Panc1 (cell line): ENCODE measurements around the gene MAPRE2. TPM values are rescaled to one million over a fixed set of nuclear protein-coding genes. Genes with fewer than 3 reads are reported as not detected.

Experiments used
- ATAC-seq: fragments of 200-7000 bp; cut with Tn5 transposase; 2 replicates; pipeline ENCODE4 v1.9.1; 2020; ENCODE audit warnings: mild to moderate bottlenecking, moderate library complexity
- BruUV-seq: library from RNA; stranded (reverse); fragments of 400-500 nt; replicated peaks from 2 replicates; lab custom pipeline; 2021; lab: Mats Ljungman, UMichigan
- CTCF ChIA-PET: fragments of 300-600 bp; sonication (Branson Sonifier 250); formaldehyde crosslinking; loops from one replicate; lab custom pipeline; 2022; ENCODE audit warnings: antibody characterized with exemption; lab: Charles Lee
- POLR2A ChIA-PET: fragments of 300-600 bp; sonication (Branson Sonifier 250); formaldehyde crosslinking; loops from one replicate; lab custom pipeline; 2022; ENCODE audit warnings: antibody characterized with exemption; lab: Charles Lee
- DNase-seq: peaks from one replicate; pipeline ENCODE4 v3.0.0-alpha.2; 2010; ENCODE audit warnings: low read depth, low spot score
- H3K27ac ChIP-seq: 2 replicates; pipeline ENCODE4 v1.5.1; 2011; ENCODE audit warnings: mild to moderate bottlenecking, low read length, inconsistent platforms
- H3K27me3 ChIP-seq: fragments of 200-500 bp; sonication (Bioruptor generic); 2 replicates; pipeline ENCODE4 v1.6.0; 2014; ENCODE audit warnings: low read length, inconsistent platforms; ENCODE audit not compliant: control insufficient read depth, insufficient read depth
- H3K36me3 ChIP-seq: fragments of 200-500 bp; sonication (Bioruptor generic); 2 replicates; pipeline ENCODE4 v1.5.1; 2014; ENCODE audit warnings: inconsistent platforms, mild to moderate bottlenecking, low read length, moderate library complexity; ENCODE audit not compliant: control insufficient read depth, insufficient read depth
- H3K4me1 ChIP-seq: 2 replicates; pipeline ENCODE4 v1.5.1; 2011; ENCODE audit warnings: inconsistent platforms, mild to moderate bottlenecking, low read length, moderate library complexity; ENCODE audit not compliant: control insufficient read depth, insufficient read depth
- H3K4me3 ChIP-seq, 2 experiments: 2 replicates each; pipeline ENCODE4 v1.5.1; 2011 to 2012; ENCODE audit warnings: low read depth in 2 of 2, low read length in 2 of 2, mild to moderate bottlenecking in 2 of 2, inconsistent platforms in 1 of 2, moderate library complexity in 1 of 2
- H3K9me3 ChIP-seq: fragments of 200-500 bp; sonication (Bioruptor generic); 2 replicates; pipeline ENCODE4 v1.5.1; 2014; ENCODE audit warnings: low read depth, mild to moderate bottlenecking, inconsistent platforms, low read length, moderate library complexity; ENCODE audit not compliant: control insufficient read depth, insufficient read depth
- CTCF ChIP-seq: fragments of 450-650 bp; IDR thresholded peaks from 2 replicates; pipeline ENCODE4 v1.5.1; 2017; ENCODE audit warnings: mild to moderate bottlenecking
- POLR2AphosphoS5 ChIP-seq: IDR thresholded peaks from 2 replicates; pipeline ENCODE4 v1.6.1; 2012; ENCODE audit warnings: mild to moderate bottlenecking, low read depth, low read length, moderate library complexity
- REST ChIP-seq, 2 experiments: IDR thresholded peaks; 2 replicates each; pipeline ENCODE4 v1.6.1; 2011 to 2012; ENCODE audit warnings: low read depth in 2 of 2, control low read depth in 1 of 2, low read length in 1 of 2, mild to moderate bottlenecking in 1 of 2, moderate library complexity in 1 of 2; ENCODE audit not compliant: insufficient read depth in 1 of 2
- SIN3A ChIP-seq: IDR thresholded peaks from 2 replicates; pipeline ENCODE4 v1.6.1; 2012; ENCODE audit warnings: low read depth, mild to moderate bottlenecking, low read length, moderate library complexity, borderline replicate concordance; ENCODE audit not compliant: insufficient read depth
- TCF7L2 ChIP-seq: IDR thresholded peaks from 2 replicates; pipeline ENCODE4 v1.6.1; 2011; ENCODE audit warnings: mild to moderate bottlenecking, low read depth, low read length, inconsistent platforms
- in situ Hi-C: cut with HindIII; loops from 2 replicates; pipeline ENCODE4 v1.10.0; 2016; ENCODE audit warnings: low sequenced_read_pairs, low pct_unique_long_range_greater_than_20kb
- intact Hi-C: fragments of 100-400 bp; cut with micrococcal nuclease; formaldehyde crosslinking; loops from one replicate; pipeline ENCODE4 v1.10.0; 2022; ENCODE audit not compliant: unreplicated experiment
- total RNA-seq: library from RNA; stranded (reverse); gene quantifications from one replicate; pipeline ENCODE4 v1.2.1, GENCODE V29; 2021; ENCODE audit not compliant: unreplicated experiment

Gene MAPRE2
- total RNA-seq, 1 experiment from 2014 or later, result 14.1 TPM

GRCh38 chr18:35028536-35028935 is 12.7 kb upstream of the MAPRE2 start:
- BruUV-seq, result no TSS peak
- in situ Hi-C loops (no loop called here), intact Hi-C loops (no loop called here)
- no peaks in the 10 kb centered on the region for H3K36me3 ChIP-seq
- ChIA-PET POLR2A (no interaction called here), CTCF (no interaction called here)
- TF ChIP-seq SIN3A, result no peak
- TF ChIP-seq POLR2AphosphoS5, result no peak
- TF ChIP-seq TCF7L2, result no peak
- TF ChIP-seq REST (IDR thresholded peaks at IDR 0.05; ENCODE audit: insufficient read depth in 1 of 2, low read depth in 2 of 2, low read length in 1 of 2), result no peak
- no peak for TF ChIP-seq CTCF
- H3K4me3 ChIP-seq, result no peak overlapping the region
- no peaks in the 10 kb centered on the region for H3K9me3 ChIP-seq
- ATAC-seq (no peak), DNase-seq (no peak)
- no peak overlapping the region for H3K27ac ChIP-seq
- no peaks in the 10 kb centered on the region for H3K27me3 ChIP-seq
- H3K4me1 ChIP-seq, result no peaks in the 10 kb centered on the region

- DNase-seq, result no peak
- no peak for TF ChIP-seq CTCF
- no peak for TF ChIP-seq SIN3A
- TF ChIP-seq REST (IDR thresholded peaks at IDR 0.05; ENCODE audit: insufficient read depth in 1 of 2, low read depth in 2 of 2, low read length in 1 of 2), result no peak
- no peak for TF ChIP-seq TCF7L2
- no peak for TF ChIP-seq POLR2AphosphoS5
- in situ Hi-C loops (no loop called here), intact Hi-C loops (no loop called here)
- Histone ChIP-seq H3K4me1 (no peaks in the 10 kb centered on the region), H3K36me3 (no peaks in the 10 kb centered on the region), H3K27me3 (no peaks in the 10 kb centered on the region), H3K4me3 (no peak overlapping the region), H3K27ac (no peak overlapping the region), H3K9me3 (no peaks in the 10 kb centered on the region)
- no peak for ATAC-seq
- BruUV-seq, result no TSS peak
- CTCF ChIA-PET, result no interaction called here
- POLR2A ChIA-PET, result no interaction called here
These were observed 12.1 kb upstream of the MAPRE2 start for GRCh38 chr18:35029103-35029502.
